DLD1 (cell line): ENCODE results near the gene ANKRD40.
"Not testable (repeated sequence)": the region's sequence is repeated elsewhere in the genome, so short reads cannot be mapped to it uniquely, and the experiment has no call there.

Source experiments
- in situ Hi-C: cut with HindIII; loops from 2 replicates; pipeline ENCODE4 v1.10.0; 2017; ENCODE audit warnings: low sequenced_read_pairs

Gene ANKRD40

GRCh38 chr17:50707289-50708049 is at the start of gene ANKRD40:
TSS of gene ANKRD40 (minus strand) at chr17:50707914. CDS start at chr17:50707654, 260 bp downstream.
- in situ Hi-C loops, result no loop called here

GRCh38 chr17:50754521-50754920 is 46.8 kb upstream of the ANKRD40 start:
- in situ Hi-C loops, result no loop called here

- in situ Hi-C loops, result no loop called here
Measured at GRCh38 chr17:50749245-50749644, 41.5 kb upstream of the ANKRD40 start.

GRCh38 chr17:50745631-50746030 is 37.9 kb upstream of the ANKRD40 start:
- in situ Hi-C loops, result no loop called here

GRCh38 chr17:50739098-50739497 is 31.4 kb upstream of the ANKRD40 start:
- in situ Hi-C loops, result no loop called here

GRCh38 chr17:50737118-50737698 is 29.5 kb upstream of the ANKRD40 start:
- in situ Hi-C loops, result no loop called here

GRCh38 chr17:50735287-50735686 is 27.6 kb upstream of the ANKRD40 start:
- in situ Hi-C loops, result no loop called here

- in situ Hi-C loops, result no loop called here
Measured at GRCh38 chr17:50731575-50732460, 24.1 kb upstream of the ANKRD40 start.

- in situ Hi-C loops, result no loop called here
Measured at GRCh38 chr17:50728881-50729765, 21.4 kb upstream of the ANKRD40 start.

GRCh38 chr17:50728112-50728429 is 20.4 kb upstream of the ANKRD40 start:
- in situ Hi-C loops, result no loop called here

- in situ Hi-C loops, result no loop called here
Measured at GRCh38 chr17:50725769-50726655, 18.3 kb upstream of the ANKRD40 start.

GRCh38 chr17:50724622-50725021 is 16.9 kb upstream of the ANKRD40 start:
- in situ Hi-C loops, result not testable (repeated sequence)

GRCh38 chr17:50722746-50723145 is 15.0 kb upstream of the ANKRD40 start:
- in situ Hi-C loops, result no loop called here

- in situ Hi-C loops, result no loop called here
Measured at GRCh38 chr17:50721194-50722010, 13.7 kb upstream of the ANKRD40 start.

GRCh38 chr17:50719924-50720794 is 12.4 kb upstream of the ANKRD40 start:
- in situ Hi-C loops, result no loop called here

GRCh38 chr17:50719144-50719923 is 11.6 kb upstream of the ANKRD40 start, which contains the start of gene LUC7L3:
TSS of gene LUC7L3 (plus strand) at chr17:50719603. CDS start at chr17:50719733, 130 bp downstream.
- in situ Hi-C loops, result no loop called here

GRCh38 chr17:50715471-50715870 is 7.8 kb upstream of the ANKRD40 start:
- in situ Hi-C loops, result no loop called here
